HEK293 (cell line): Measurements from ENCODE around the gene PLEKHJ1.
A peak's percentile ranks its signal among the peaks of the same experiment; 100 is the strongest.

Experiments used
- EGR2 ChIP-seq: fragments of 450-650 bp; formaldehyde crosslinking; IDR thresholded peaks from 2 replicates; pipeline ENCODE4 v1.5.1; 2016; ENCODE audit warnings: low read depth, missing biosample characterization, missing genetic modification characterization
- GFI1B ChIP-seq: fragments of 450-650 bp; formaldehyde crosslinking; IDR thresholded peaks from 2 replicates; pipeline ENCODE4 v1.5.1; 2016; ENCODE audit warnings: missing biosample characterization, missing genetic modification characterization
- HIC1 ChIP-seq: fragments of 450-650 bp; formaldehyde crosslinking; IDR thresholded peaks from 2 replicates; pipeline ENCODE4 v1.5.1; 2016; ENCODE audit warnings: missing biosample characterization, missing genetic modification characterization
- MEIS1 ChIP-seq: sonication (generic); formaldehyde crosslinking; IDR thresholded peaks from 2 replicates; pipeline ENCODE4 v1.8.1; 2022; ENCODE audit warnings: missing genetic modification reagents, mild to moderate bottlenecking, borderline replicate concordance
- PRDM2 ChIP-seq: fragments of 450-650 bp; formaldehyde crosslinking; IDR thresholded peaks from 2 replicates; pipeline ENCODE4 v1.5.1; 2016; ENCODE audit warnings: missing biosample characterization, missing genetic modification characterization, borderline replicate concordance
- SALL2 ChIP-seq: fragments of 450-650 bp; formaldehyde crosslinking; IDR thresholded peaks from 2 replicates; pipeline ENCODE4 v1.5.0; 2017; ENCODE audit warnings: missing biosample characterization, mild to moderate bottlenecking, missing genetic modification characterization, borderline replicate concordance
- SCRT1 ChIP-seq: fragments of 450-650 bp; formaldehyde crosslinking; IDR thresholded peaks from 2 replicates; pipeline ENCODE4 v1.5.1; 2016; ENCODE audit warnings: missing biosample characterization, missing genetic modification characterization, borderline replicate concordance
- SCRT2 ChIP-seq: fragments of 450-650 bp; formaldehyde crosslinking; IDR thresholded peaks from 2 replicates; pipeline ENCODE4 v1.5.1; 2016; ENCODE audit warnings: missing biosample characterization, missing genetic modification characterization
- WT1 ChIP-seq: fragments of 450-650 bp; formaldehyde crosslinking; IDR thresholded peaks from 2 replicates; pipeline ENCODE4 v1.5.1; 2016; ENCODE audit warnings: missing biosample characterization, missing genetic modification characterization
- ZBTB10 ChIP-seq: fragments of 450-650 bp; formaldehyde crosslinking; IDR thresholded peaks from 2 replicates; pipeline ENCODE4 v1.5.1; 2016; ENCODE audit warnings: missing biosample characterization, missing genetic modification characterization
- ZBTB6 ChIP-seq: fragments of 450-650 bp; formaldehyde crosslinking; IDR thresholded peaks from 2 replicates; pipeline ENCODE4 v1.5.1; 2017; ENCODE audit warnings: missing biosample characterization, missing genetic modification characterization
- ZIC2 ChIP-seq: fragments of 450-650 bp; formaldehyde crosslinking; IDR thresholded peaks from 2 replicates; pipeline ENCODE4 v1.5.1; 2016; ENCODE audit warnings: missing biosample characterization, missing genetic modification characterization
- ZNF10 ChIP-seq: fragments of 450-650 bp; formaldehyde crosslinking; IDR thresholded peaks from 2 replicates; pipeline ENCODE4 v1.5.1; 2017; ENCODE audit warnings: missing biosample characterization, missing genetic modification characterization
- ZNF146 ChIP-seq: fragments of 450-650 bp; formaldehyde crosslinking; IDR thresholded peaks from 2 replicates; pipeline ENCODE4 v1.5.1; 2016; ENCODE audit warnings: missing biosample characterization, missing genetic modification characterization
- ZNF175 ChIP-seq: fragments of 450-650 bp; formaldehyde crosslinking; IDR thresholded peaks from 2 replicates; pipeline ENCODE4 v1.5.1; 2016; ENCODE audit warnings: missing biosample characterization, missing genetic modification characterization
- ZNF184 ChIP-seq: fragments of 450-650 bp; IDR thresholded peaks from 2 replicates; pipeline ENCODE4 v1.5.1; 2018; ENCODE audit warnings: missing biosample characterization, mild to moderate bottlenecking, missing genetic modification characterization
- ZNF2 ChIP-seq: fragments of 450-650 bp; formaldehyde crosslinking; IDR thresholded peaks from 2 replicates; pipeline ENCODE4 v1.5.1; 2016; ENCODE audit warnings: missing biosample characterization, missing genetic modification characterization
- ZNF223 ChIP-seq: fragments of 450-650 bp; formaldehyde crosslinking; IDR thresholded peaks from 2 replicates; pipeline ENCODE4 v1.5.1; 2016; ENCODE audit warnings: missing biosample characterization, missing genetic modification characterization
- ZNF324 ChIP-seq: fragments of 450-650 bp; formaldehyde crosslinking; IDR thresholded peaks from 2 replicates; pipeline ENCODE4 v1.5.1; 2016; ENCODE audit warnings: missing biosample characterization, missing genetic modification characterization
- ZNF341 ChIP-seq: fragments of 450-650 bp; formaldehyde crosslinking; IDR thresholded peaks from 2 replicates; pipeline ENCODE4; 2016; ENCODE audit warnings: low read depth, missing biosample characterization, missing genetic modification characterization
- ZNF354C ChIP-seq: fragments of 450-650 bp; formaldehyde crosslinking; IDR thresholded peaks from 2 replicates; pipeline ENCODE4 v1.5.1; 2016; ENCODE audit warnings: missing biosample characterization, missing genetic modification characterization, low read depth, borderline replicate concordance
- ZNF416 ChIP-seq: fragments of 450-650 bp; formaldehyde crosslinking; IDR thresholded peaks from 2 replicates; pipeline ENCODE4 v1.5.1; 2016; ENCODE audit warnings: missing biosample characterization, missing genetic modification characterization
- ZNF423 ChIP-seq: fragments of 450-650 bp; formaldehyde crosslinking; IDR thresholded peaks from 2 replicates; pipeline ENCODE4 v1.5.1; 2016; ENCODE audit warnings: missing biosample characterization, missing genetic modification characterization
- ZNF660 ChIP-seq: fragments of 450-650 bp; IDR thresholded peaks from 2 replicates; pipeline ENCODE4 v1.5.1; 2018; ENCODE audit warnings: missing biosample characterization, mild to moderate bottlenecking, missing genetic modification characterization
- ZNF707 ChIP-seq: fragments of 450-650 bp; formaldehyde crosslinking; IDR thresholded peaks from 2 replicates; pipeline ENCODE4 v1.5.1; 2016; ENCODE audit warnings: missing biosample characterization, missing genetic modification characterization
- ZNF768 ChIP-seq: fragments of 450-650 bp; formaldehyde crosslinking; IDR thresholded peaks from 2 replicates; pipeline ENCODE4 v1.5.1; 2018; ENCODE audit warnings: missing biosample characterization, mild to moderate bottlenecking, missing genetic modification characterization
- ZNF776 ChIP-seq: fragments of 450-650 bp; formaldehyde crosslinking; IDR thresholded peaks from 2 replicates; pipeline ENCODE4 v1.5.0; 2017; ENCODE audit warnings: missing biosample characterization, missing genetic modification characterization, borderline replicate concordance

PLEKHJ1 gene

GRCh38 chr19:2280633-2281264 is 44.6 kb upstream of the PLEKHJ1 start (continued):
- TF ChIP-seq PRDM2 (tag by site-specific recombination) = no peak
- TF ChIP-seq GFI1B (tag by site-specific recombination) = no peak
- peak; percentile 95 for TF ChIP-seq SCRT2 (tag by site-specific recombination)
- no peak for TF ChIP-seq ZNF416 (tag by site-specific recombination)
- TF ChIP-seq ZNF707 (tag by site-specific recombination) = no peak
- no peak for TF ChIP-seq ZNF324 (tag by site-specific recombination)
- TF ChIP-seq SCRT1 (tag by site-specific recombination) = peak; percentile 93
- TF ChIP-seq MEIS1 (CRISPR knock-in tag) = no peak
- 0 out of 2 replicates have a peak, but pooled peaks have one; percentile 16 for TF ChIP-seq EGR2 (tag by site-specific recombination)
- no peak for TF ChIP-seq ZBTB6 (tag by site-specific recombination)
- no peak for TF ChIP-seq ZNF146
- no peak for TF ChIP-seq ZNF354C (tag by site-specific recombination)
- TF ChIP-seq ZNF341 (tag by site-specific recombination) = no peak
- no peak for TF ChIP-seq ZNF660 (tag by site-specific recombination)
- TF ChIP-seq ZNF175 (tag by site-specific recombination) = no peak
- no peak for TF ChIP-seq ZNF223
- TF ChIP-seq ZNF2 = no peak
- no peak for TF ChIP-seq WT1 (tag by site-specific recombination)
- no peak for TF ChIP-seq ZBTB10 (tag by site-specific recombination)
- peak; percentile 29; the same call in 1 of the 2 replicates for TF ChIP-seq HIC1 (tag by site-specific recombination)
- TF ChIP-seq ZIC2 (tag by site-specific recombination) = peak; percentile 56; the same call in 1 of the 2 replicates
- no peak for TF ChIP-seq ZNF184 (tag by site-specific recombination)
- TF ChIP-seq SALL2 (tag by site-specific recombination) = no peak
- TF ChIP-seq ZNF423 (tag by site-specific recombination) = no peak
- TF ChIP-seq ZNF768 (tag by site-specific recombination) = peak; percentile 59; the same call in 1 of the 2 replicates
- no peak for TF ChIP-seq ZNF10
- no peak for TF ChIP-seq ZNF776
